Measurements from ENCODE around the gene MRNIP.

Gene MRNIP

DNA sequence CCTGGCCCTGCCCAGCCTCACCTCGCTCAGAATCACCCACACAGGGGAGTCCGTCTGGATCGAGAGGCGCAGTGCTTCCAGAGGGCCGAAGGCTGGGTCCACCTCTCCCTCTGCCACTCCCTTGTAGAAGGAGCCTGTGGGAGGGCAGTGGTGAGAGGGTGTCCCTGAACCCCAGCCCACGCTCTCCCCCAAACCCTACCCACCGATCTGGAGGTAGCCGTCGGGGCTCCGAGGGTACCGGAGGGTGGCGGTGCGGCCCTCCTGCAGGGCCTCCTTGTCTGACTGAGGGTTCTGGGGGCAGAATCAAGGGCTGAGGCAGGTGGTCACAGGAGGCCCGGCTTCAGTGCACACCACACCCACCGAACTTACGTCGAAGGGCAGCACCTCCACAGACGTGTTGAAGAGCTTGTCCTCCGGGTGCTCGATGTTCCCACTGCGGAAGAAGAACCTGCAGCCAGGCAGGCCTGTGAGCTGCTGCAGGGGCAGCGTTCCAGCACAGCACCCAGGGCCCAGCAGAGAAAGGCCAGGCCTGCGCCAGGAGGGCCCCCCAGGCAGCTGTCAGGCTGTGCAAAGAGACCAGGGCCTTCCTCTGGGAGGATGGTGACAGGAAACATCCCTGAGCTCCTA lies 60.4 kb downstream of the MRNIP start:
- FAIRE-seq (no peak), DNase-seq (ENCODE audit: insufficient read length, low spot score) (no peak)
- no peak for TF ChIP-seq CTCF (IDR thresholded peaks at IDR 0.05; ENCODE audit: insufficient read depth, missing control alignments)

- no peak for FAIRE-seq
- TF ChIP-seq CTCF (IDR thresholded peaks at IDR 0.05; ENCODE audit: insufficient read depth, missing control alignments) = no peak
- no peak for DNase-seq (ENCODE audit: insufficient read length, low spot score)
These were observed 60.9 kb downstream of the MRNIP start for GRCh38 chr5:179797741-179798140.

GRCh38 chr5:179796877-179797608 lies 61.6 kb downstream of the MRNIP start:
- FAIRE-seq (no peak), DNase-seq (ENCODE audit: insufficient read length, low spot score) (no peak)
- TF ChIP-seq CTCF (IDR thresholded peaks at IDR 0.05; ENCODE audit: insufficient read depth, missing control alignments) = no peak

GRCh38 chr5:179795863-179796833 lies 62.5 kb downstream of the MRNIP start:
- no peak for FAIRE-seq
- peak; percentile 71 for TF ChIP-seq CTCF (IDR thresholded peaks at IDR 0.05; ENCODE audit: insufficient read depth, missing control alignments)
- DNase-seq (ENCODE audit: insufficient read length, low spot score) = no peak

DNA sequence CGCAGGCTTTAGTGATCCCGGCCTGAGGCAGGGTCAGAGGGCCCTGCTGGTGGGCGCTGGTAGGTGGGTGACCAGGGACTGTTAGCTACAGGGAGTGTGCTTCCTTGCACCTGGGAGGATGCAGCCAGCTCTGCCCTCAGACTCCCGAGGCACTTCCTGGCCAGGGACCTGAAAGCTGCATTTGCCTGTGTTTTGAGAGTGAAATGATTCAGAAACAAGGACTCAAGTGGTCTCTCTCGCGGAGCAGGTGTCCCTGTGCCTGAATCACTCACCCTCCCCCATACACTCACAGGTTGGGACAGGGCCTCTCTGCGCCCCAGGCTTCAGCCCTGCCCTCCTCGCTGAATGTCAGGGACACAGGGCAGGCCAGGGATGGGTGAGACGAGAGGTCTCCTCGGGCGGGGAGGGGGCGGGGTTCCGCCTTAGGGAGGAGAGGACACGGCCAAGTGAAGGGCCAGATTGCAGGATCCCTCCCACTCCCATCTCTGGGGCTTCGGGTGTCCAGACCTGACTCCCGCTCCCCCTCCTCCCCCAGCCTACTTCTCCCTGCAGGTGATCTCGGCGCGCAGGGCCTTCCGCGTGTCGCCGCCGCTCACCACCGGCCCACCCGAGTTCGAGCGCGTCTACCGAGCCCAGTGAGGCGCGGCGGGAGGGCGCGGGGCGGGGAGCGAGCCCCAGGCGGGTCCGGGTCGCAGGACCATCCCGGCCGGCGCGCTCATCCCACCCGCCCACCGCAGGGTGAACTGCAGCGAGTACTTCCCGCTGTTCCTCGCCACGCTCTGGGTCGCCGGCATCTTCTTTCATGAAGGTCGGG lies 63.4 kb downstream of the MRNIP start:
- TF ChIP-seq CTCF (IDR thresholded peaks at IDR 0.05; ENCODE audit: insufficient read depth, missing control alignments) = no peak
- FAIRE-seq (no peak), DNase-seq (ENCODE audit: insufficient read length, low spot score) (no peak)

DNA sequence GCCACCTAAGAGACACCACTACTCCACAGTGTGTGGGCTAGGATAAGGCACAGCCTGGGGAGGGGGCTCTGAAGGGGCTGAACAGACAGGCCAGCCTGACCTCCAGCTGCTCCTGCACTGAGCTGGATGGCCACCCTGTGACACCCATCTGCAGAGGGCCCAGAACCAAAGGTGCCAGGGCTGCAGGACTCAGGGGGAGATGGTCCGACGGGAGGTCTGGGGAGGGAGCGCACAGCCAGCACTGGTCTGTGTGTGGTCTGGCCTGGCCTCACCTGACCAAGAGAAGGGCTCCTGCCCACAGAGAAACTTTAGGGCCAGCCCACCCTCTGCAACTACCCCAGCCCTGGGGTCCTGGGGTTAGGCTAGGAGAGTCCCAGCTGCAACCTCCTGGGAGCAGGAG lies 64.0 kb downstream of the MRNIP start:
- no peak for TF ChIP-seq CTCF (IDR thresholded peaks at IDR 0.05; ENCODE audit: insufficient read depth, missing control alignments)
- FAIRE-seq = no peak
- DNase-seq (ENCODE audit: insufficient read length, low spot score) = no peak

Measured in D721Med (cell line).